SJSA1 (cell line): ENCODE measurements around the gene KCNA10. TPM values are rescaled to one million over a fixed set of nuclear protein-coding genes. Genes with fewer than 3 reads are reported as not detected.
"Not testable (repeated sequence)": the region's sequence is repeated elsewhere in the genome, so short reads cannot be mapped to it uniquely, and the experiment has no call there.

ENCODE experiments used
- DNase-seq, 2 experiments: peaks; one replicate each; pipeline ENCODE4 v3.0.0-alpha.2; 2015 to 2020; ENCODE audit warnings: low spot score in 2 of 2, low read depth in 1 of 2
- H3K27ac ChIP-seq: fragments of 250-450 bp; sonication (Bioruptor Pico); 2 replicates; pipeline ENCODE4 v1.5.1; 2020; ENCODE audit warnings: mild to moderate bottlenecking, moderate library complexity
- H3K27me3 ChIP-seq: fragments of 250-450 bp; sonication (Bioruptor Pico); replicated peaks from 2 replicates; pipeline ENCODE4 v1.5.1; 2020; ENCODE audit warnings: mild to moderate bottlenecking, moderate library complexity
- H3K36me3 ChIP-seq: fragments of 250-450 bp; sonication (Bioruptor Pico); 2 replicates; pipeline ENCODE4 v1.5.1; 2020; ENCODE audit warnings: mild to moderate bottlenecking
- H3K4me1 ChIP-seq: fragments of 250-450 bp; sonication (Bioruptor Pico); replicated peaks from 2 replicates; pipeline ENCODE4 v1.6.1; 2021; ENCODE audit warnings: mild to moderate bottlenecking
- H3K4me3 ChIP-seq: fragments of 250-450 bp; sonication (Bioruptor Pico); 2 replicates; pipeline ENCODE4 v1.5.1; 2020; ENCODE audit warnings: mild to moderate bottlenecking
- H3K9me3 ChIP-seq: fragments of 250-450 bp; sonication (Bioruptor Pico); replicated peaks from 2 replicates; pipeline ENCODE4 v1.5.1; 2020; ENCODE audit warnings: mild to moderate bottlenecking
- total RNA-seq: library from RNA; depleted of rRNA; stranded (reverse); fragments of >200 nt; shearing (Covaris generic); gene quantifications from 2 replicates; pipeline ENCODE4 v1.2.3, GENCODE V29; 2014

KCNA10 gene
- total RNA-seq, 1 experiment from 2014 or later: not detected

DNA sequence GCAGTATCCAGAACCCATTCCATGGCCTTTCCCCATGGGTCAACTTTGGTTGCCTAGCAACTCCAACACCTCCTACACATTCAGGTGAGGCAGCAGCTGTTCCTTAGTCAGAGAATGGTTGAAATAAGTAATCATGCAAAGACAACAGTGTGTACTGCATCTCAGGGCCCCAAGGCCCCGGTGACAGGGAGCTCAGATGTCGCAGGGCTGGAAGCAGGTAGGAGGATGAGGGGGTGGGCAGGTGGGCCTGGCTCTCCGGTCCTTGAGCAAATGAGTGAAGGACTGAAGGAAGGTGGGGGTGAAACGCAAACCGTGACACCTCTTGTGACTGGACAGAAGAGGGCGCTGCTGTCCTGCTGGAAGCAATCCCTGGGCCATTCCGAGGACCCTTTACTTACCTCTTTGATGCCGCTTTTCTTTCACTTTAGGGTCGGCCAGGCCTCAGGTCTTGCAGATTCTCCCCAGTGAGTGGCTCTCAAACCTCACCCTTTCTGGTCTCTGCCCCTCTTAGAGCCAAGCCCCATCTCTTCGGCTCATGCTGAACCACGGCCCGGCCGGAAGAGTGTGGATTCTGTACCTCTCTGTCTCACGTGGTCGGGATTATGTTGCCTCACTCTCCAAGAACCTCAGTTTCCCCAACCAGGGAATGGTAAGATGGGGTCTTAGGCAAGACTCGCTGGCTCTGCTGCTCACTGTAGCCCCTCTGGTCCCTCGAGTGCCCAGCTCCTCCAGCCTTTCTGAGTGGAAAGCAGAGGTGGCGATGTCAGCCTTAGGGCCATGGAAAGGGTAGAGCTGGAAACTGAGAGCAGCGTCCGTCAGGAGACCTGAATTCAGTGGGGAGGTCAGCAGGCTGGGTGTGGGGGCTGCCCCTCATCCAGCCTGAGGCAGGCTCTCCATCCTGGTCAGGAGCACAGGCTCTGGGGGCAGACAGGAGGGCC lies 5.6 kb upstream of the KCNA10 start:
- Histone ChIP-seq H3K4me1 (no peaks in the 10 kb centered on the region), H3K4me3 (no peak overlapping the region), H3K27ac (no peak overlapping the region), H3K9me3 (no peaks in the 10 kb centered on the region), H3K27me3 (no peaks in the 10 kb centered on the region; the same call in 1 of the 2 replicates), H3K36me3 (no peaks in the 10 kb centered on the region)
- DNase-seq: peak in 1 of 2 experiments; percentile 12

- no peaks in the 10 kb centered on the region for H3K9me3 ChIP-seq
- H3K4me1 ChIP-seq: no peaks in the 10 kb centered on the region
- no peaks in the 10 kb centered on the region; the same call in 1 of the 2 replicates for H3K27me3 ChIP-seq
- H3K36me3 ChIP-seq: no peaks in the 10 kb centered on the region
- H3K4me3 ChIP-seq: no peak overlapping the region
- DNase-seq: no peak
- H3K27ac ChIP-seq: no peak overlapping the region
Measured at GRCh38 chr1:110523011-110523410, 4.0 kb upstream of the KCNA10 start.

DNA sequence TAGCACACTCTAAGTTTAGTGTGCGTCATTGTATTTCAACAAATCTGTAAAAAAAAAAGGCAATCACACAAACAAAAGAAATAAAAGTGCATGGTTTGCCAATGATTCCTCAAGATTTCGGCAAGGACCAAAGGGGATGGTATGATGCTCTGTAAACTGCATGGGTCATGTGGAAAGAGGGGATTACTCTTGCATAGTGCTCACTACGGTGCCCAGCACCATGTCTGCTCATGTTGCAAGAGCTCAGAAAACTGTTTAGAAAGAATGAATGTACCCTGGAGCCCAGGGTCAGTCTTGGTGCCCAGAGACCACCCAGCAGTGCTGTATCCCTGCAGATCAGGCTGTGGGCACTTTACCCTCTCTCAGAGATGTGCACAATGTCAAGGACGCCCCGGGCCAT lies 3.6 kb upstream of the KCNA10 start:
- no peaks in the 10 kb centered on the region; the same call in 1 of the 2 replicates for H3K27me3 ChIP-seq
- no peak overlapping the region for H3K27ac ChIP-seq
- no peak for DNase-seq
- no peak overlapping the region for H3K4me3 ChIP-seq
- no peaks in the 10 kb centered on the region for H3K9me3 ChIP-seq
- no peaks in the 10 kb centered on the region for H3K36me3 ChIP-seq
- no peaks in the 10 kb centered on the region for H3K4me1 ChIP-seq

DNA sequence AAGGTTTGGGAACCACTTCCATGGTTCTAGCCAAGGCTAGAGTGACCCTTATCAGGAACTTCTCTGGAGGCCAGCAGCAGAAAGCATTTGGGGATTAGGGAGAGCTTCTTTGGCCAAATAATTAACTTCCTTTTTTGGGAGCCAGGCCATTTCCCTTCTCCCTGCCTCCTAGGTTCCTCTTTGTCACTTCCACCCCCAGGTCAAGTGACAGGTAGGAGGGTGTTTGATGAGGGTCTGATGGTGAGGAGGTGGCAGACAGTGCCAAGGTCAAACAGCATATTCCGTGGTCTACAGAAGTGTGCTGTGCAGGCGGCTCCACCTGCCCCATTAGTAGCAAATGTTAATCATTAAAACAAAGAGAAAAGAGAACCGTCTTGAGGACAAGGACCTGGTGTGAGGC lies 1.9 kb upstream of the KCNA10 start:
- Histone ChIP-seq H3K9me3 (no peaks in the 10 kb centered on the region), H3K36me3 (no peaks in the 10 kb centered on the region)
- DNase-seq: no peak

DNA sequence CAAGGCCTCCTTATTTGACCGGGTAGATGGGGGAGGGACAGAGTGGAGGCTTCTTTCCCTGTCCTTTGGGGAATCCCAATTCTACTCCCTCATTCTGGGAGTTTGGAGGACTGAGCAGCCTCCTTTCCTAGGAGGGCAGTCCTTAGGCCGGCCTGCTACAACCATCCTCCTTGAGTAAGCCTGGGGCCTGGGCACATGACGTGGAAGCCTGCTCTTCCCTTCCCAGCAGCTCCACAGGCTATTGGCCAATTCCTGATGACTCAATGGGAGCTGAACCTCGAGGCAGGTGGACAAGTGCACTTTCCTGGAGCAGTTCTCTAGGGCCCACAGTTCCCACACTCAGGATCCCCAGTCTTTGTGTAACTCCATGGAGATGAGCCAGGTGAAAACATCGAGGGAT lies 3.1 kb downstream of the KCNA10 start:
- Histone ChIP-seq H3K36me3 (no peaks in the 10 kb centered on the region), H3K9me3 (no peaks in the 10 kb centered on the region), H3K4me3 (no peak overlapping the region), H3K27ac (no peak overlapping the region), H3K27me3 (peaks cover 4% of the 10 kb centered on the region; the same call in 1 of the 2 replicates), H3K4me1 (no peaks in the 10 kb centered on the region)
- no peak for DNase-seq

More for the DNA sequence above, 1.9 kb upstream of the KCNA10 start:
- no peak overlapping the region for H3K4me3 ChIP-seq
- peaks cover 4% of the 10 kb centered on the region; the same call in 1 of the 2 replicates for H3K27me3 ChIP-seq
- no peak overlapping the region for H3K27ac ChIP-seq
- no peaks in the 10 kb centered on the region for H3K4me1 ChIP-seq

DNA sequence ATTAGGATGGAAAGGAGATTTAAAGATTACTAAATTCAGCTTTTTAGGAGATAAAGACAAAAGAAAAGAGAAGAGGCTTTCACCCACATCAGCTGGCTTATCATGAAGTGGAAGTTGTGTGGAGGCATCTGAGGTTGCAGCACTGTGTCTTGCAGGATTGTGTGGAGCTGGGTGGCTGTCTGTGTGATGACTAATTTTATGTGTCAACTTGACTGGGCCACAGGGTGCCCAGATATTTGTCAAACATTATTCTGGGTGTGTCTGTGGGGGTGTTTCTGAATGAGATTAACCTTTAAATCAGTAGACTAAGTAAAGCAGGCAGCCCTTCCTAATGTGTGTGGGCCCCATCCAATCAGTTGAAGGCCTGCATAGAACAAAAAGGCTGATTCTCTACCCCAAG lies 3.9 kb downstream of the KCNA10 start:
- DNase-seq: no peak
- H3K36me3 ChIP-seq: no peaks in the 10 kb centered on the region
- no peak overlapping the region for H3K4me3 ChIP-seq
- no peak overlapping the region for H3K27ac ChIP-seq
- no peaks in the 10 kb centered on the region for H3K9me3 ChIP-seq
- H3K4me1 ChIP-seq: no peaks in the 10 kb centered on the region
- H3K27me3 ChIP-seq: peaks cover 4% of the 10 kb centered on the region; the same call in 1 of the 2 replicates

DNA sequence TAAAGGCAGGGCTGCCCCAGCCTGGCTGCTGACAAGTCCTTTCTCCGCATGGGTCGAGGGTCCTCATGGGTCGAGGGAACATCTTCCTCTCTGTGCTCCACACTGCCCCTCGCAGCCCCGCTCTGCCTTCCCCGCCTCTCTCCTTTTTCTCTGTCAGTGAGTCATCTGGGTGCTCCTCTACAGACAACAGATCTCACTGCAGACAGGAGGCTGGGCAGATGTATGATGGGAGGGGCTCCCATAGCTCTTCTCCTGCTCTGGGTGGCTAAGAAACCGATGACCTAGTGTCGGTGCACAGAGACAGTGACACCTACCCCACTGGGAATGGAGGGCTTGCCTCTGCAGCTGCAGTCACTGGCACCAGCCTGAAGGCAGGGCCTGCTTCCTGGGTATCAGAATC lies 5.5 kb downstream of the KCNA10 start:
- Histone ChIP-seq H3K4me3 (no peak overlapping the region), H3K27ac (no peak overlapping the region), H3K27me3 (peaks cover 4% of the 10 kb centered on the region; the same call in 1 of the 2 replicates), H3K36me3 (no peaks in the 10 kb centered on the region), H3K9me3 (no peaks in the 10 kb centered on the region), H3K4me1 (no peaks in the 10 kb centered on the region)
- DNase-seq: no peak

- Histone ChIP-seq H3K9me3 (no peaks in the 10 kb centered on the region), H3K36me3 (no peaks in the 10 kb centered on the region), H3K27me3 (peaks cover 14% of the 10 kb centered on the region; the same call in 1 of the 2 replicates), H3K4me3 (no peak overlapping the region), H3K4me1 (no peaks in the 10 kb centered on the region), H3K27ac (no peak overlapping the region)
- no peak for DNase-seq
Measured at GRCh38 chr1:110511436-110511835, 7.5 kb downstream of the KCNA10 start.

- not testable (repeated sequence) for DNase-seq, H3K9me3 ChIP-seq, H3K36me3 ChIP-seq
Measured at GRCh38 chr1:110510921-110511320, 8.1 kb downstream of the KCNA10 start.

DNA sequence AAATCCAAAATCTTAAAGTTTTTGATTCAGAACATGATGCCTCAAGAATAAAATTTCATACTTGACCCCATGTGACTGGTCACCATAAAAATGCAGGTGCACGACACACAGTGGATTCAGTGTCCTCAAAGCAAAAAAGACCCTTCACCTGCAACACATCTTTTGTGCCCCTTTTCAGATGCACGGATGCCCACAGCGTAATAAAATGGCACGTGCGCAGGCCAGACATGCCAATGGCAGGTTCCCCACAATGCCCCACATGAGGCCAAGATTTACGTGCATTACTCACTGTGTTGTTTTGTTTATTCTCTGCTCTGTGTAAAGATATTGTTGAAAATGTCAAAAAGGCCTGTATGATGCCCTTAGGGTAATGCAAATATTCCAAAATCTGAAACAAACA lies 9.3 kb downstream of the KCNA10 start:
- no peak for DNase-seq
- Histone ChIP-seq H3K4me3 (no peak overlapping the region), H3K4me1 (no peaks in the 10 kb centered on the region), H3K36me3 (no peaks in the 10 kb centered on the region), H3K27ac (no peak overlapping the region), H3K9me3 (no peaks in the 10 kb centered on the region), H3K27me3 (peaks cover 15% of the 10 kb centered on the region; the same call in 1 of the 2 replicates)

More at GRCh38 chr1:110510921-110511320, 8.1 kb downstream of the KCNA10 start:
- H3K27me3 ChIP-seq: peaks cover 12% of the 10 kb centered on the region; the same call in 1 of the 2 replicates
- not testable (repeated sequence) for H3K4me1 ChIP-seq, H3K4me3 ChIP-seq, H3K27ac ChIP-seq

DNA sequence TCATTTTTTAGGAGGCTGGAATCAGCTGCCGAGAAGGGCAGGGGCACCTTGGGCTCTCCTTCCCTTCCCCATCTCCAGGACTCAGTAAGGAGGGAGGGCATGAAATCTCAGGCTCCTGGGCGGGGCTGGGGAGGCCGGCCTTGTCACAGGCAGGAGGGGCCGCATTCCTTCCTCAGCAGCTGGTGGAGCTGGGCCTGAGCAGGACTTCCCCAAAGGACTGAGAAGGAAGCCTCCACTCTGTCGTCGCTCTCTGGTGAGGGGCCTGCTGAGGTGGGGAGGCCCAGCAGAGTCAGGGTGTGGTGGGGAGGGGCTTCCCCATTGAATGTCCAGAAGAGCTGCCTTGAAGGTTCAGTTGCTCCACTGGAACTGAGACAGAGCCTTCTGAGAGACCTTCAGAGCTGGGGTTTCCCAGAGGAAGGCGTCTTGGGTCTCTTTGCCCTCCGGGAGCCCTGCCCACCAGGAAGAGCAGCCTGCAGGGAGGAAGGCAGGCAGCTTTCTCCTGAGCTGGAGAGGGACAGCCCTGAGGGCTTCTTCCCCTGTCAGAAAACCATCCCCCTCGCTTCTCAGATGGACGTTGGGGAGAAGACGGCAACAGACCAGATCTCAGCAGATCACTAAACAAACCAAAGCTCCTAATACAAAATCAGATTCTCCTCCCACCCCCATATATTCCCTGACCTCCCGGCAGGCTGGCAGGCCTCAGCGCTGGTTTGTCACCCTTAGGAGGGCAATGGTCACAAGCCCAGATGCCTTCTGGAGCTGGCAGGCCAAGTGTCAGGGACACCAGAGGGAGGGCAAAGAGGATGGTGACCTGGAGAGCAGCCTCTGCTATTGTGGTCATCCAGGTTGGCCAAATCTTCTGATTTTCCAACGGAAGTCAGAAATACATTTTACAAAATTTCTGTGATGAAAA lies 10.7 kb downstream of the KCNA10 start:
- Histone ChIP-seq H3K27me3 (peaks cover 16% of the 10 kb centered on the region), H3K27ac (no peak overlapping the region), H3K9me3 (no peaks in the 10 kb centered on the region), H3K4me3 (no peak overlapping the region), H3K4me1 (no peaks in the 10 kb centered on the region), H3K36me3 (no peaks in the 10 kb centered on the region)
- no peak for DNase-seq

DNA sequence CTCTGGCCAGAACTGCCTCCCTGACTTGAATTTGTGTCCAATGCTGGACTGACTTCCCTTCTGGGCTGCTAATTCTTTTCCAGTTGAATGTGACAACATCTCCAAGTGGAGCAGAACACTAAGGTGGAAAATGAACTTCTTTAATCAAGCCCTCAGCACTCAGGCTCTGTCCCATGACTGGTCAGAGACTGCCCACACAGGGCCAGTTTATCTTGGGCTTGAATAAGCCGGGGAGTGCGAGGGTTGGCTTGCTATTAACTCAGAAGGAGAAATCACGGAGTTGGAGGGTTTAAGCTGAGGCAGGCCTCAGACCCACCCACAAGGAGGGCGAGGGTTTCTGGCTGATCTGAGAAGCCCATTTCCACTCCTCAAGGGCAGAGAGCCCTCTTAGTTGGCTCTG lies 12.4 kb downstream of the KCNA10 start:
- Histone ChIP-seq H3K36me3 (no peaks in the 10 kb centered on the region), H3K4me1 (no peaks in the 10 kb centered on the region), H3K27me3 (peaks cover 29% of the 10 kb centered on the region), H3K27ac (no peak overlapping the region), H3K4me3 (no peak overlapping the region), H3K9me3 (no peaks in the 10 kb centered on the region)
- no peak for DNase-seq

DNA sequence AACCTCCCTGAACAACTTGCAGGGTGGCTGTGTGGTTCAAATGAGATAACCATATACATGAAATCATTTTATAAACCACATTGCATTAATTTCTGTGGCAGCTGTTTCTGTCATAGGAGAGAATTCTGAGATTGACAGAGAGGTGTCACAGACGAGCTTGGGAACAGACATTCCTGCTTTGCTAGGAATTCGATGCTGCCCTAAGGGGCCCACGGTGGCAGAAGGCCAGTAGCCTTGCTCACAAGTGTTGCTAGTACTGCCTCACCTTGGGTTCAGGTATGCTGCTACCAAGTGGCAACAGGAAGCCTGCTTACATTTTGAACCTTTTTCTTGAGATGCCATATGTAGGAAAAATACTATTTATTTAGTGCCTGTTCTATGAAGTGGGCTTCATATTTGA lies 13.4 kb downstream of the KCNA10 start:
- no peaks in the 10 kb centered on the region for H3K36me3 ChIP-seq
- H3K27ac ChIP-seq: no peak overlapping the region
- DNase-seq: no peak
- no peaks in the 10 kb centered on the region for H3K9me3 ChIP-seq
- no peak overlapping the region for H3K4me3 ChIP-seq
- H3K4me1 ChIP-seq: no peaks in the 10 kb centered on the region
- peaks cover 36% of the 10 kb centered on the region for H3K27me3 ChIP-seq
